ENCODE results near the gene PRSS50.

PRSS50 gene

DNA sequence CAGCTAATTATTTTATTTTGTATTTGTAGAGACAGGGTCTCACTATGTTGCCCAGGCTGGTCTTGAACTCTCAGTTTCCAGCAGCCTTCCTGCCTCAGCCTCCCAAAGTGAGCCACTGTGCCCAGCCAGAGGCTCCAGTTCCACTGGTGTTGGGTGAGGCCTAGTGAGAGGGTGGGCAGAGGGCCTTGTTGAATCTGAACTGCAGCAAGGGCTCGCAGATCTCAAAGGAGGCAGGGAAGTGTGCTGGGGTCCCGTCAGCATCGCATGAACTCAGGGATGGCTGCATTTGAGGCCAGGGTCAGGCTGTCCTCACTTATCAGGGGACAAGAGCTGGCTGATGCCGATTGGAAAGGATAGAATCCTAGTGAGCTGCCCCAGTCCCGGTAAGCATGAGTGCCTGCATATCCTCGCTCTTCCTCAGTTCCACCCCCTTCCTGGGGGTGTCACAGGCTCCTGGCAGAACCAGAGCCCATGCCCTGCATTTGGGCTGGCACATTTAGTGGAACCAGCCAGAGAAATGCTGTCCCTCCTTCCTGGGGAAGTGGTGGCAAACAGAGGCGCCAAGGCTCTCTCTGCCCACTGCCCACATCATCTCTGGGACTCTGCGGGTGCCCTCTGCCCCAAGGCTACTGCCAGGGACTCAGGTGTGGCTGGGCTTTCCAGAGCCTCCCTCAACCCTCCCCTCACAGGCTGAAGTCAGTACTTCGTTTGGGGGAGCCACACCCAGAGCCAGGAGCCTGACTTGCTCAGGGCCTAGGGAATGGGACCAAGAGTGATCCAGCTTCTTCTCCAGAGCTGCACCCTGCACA is 48.3 kb downstream of the PRSS50 start:
- DNase-seq: no peak

DNA sequence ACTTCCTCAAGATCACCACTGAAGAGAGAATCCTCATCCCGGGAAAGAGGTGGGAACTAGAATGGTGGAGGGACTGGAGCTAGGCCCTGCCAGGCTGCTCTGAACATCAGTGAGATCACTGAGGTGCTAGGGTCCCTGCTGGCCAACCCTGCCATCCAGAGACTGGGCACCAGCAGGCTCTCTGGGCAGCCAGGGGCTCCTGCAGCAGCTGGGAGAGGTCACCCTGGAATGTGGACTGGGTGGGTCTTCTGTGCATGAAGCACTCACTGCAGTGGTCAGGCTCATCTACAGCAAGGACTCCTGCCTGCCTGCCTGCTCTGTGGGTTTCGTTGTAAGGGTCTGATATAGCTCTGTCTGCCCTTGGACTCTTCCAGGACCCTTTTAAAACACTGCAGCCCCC is 49.1 kb downstream of the PRSS50 start:
- DNase-seq: no peak

DNA sequence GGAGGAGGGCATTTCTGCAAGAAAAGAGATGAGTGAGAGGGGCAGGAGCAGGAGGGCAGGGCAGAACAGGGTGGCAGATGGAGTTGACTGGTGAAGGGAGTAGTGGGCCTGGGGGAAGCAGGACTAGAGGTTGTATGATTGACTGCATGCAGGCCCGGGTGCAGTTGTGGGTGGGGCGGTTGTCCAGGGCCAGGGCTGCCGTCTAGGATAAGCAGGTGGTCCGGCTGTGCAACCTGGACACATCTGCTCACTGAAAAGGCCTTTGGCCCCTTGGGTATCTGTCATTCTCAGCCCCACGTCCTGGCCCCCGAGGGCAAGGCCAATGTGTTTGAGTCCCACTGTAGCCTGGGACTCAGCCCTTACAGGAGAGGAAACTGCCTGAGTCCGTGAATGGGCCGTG is 49.6 kb downstream of the PRSS50 start:
- no peak for DNase-seq

DNA sequence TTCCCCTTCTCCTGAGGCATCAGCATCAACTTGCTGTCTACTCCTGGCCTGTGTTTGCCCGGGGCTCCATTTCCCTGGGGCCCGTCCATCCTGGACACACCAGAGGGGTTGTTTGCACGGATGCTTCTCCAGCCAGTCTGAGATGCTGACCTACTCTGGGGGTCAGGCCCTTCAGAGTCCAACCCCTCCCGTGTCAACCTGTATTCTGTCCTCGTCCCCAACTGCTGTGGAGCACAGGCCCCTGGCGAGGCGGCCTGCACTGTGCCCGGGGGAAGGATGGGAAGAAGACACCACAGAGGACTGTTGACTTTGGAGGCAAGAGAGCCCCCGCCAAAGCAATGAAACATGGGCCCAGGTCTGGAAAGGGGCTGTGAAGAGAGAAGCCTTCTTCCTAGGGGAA is 50.0 kb downstream of the PRSS50 start:
- DNase-seq: no peak

DNA sequence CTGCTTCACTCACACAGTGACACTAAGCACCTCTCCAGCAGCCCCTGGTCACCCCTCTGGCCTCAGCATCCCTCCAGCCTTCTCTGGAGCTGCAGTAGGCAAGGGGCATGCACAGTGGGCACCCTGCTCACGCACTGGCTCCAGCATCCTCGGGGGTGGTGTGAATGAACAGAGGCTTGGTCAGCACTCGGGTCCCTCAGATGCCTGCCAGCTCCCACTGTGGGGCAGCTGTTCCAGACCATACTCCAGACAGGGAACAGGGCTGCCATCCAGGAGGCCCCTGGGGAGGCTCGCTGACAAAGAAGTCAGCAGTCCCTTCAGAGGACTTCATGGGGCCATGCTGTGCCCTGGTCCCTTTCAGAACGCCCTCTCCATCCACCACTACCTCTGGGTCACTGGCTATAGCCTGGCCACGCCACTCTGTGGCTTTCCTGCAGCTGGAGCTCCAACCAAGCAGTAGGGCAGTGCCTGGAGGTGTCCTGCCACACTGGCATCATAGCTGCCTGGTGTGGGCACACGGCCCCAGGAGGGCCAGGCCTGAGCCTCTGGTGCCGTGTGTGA is 50.5 kb downstream of the PRSS50 start:
- DNase-seq: no peak

DNA sequence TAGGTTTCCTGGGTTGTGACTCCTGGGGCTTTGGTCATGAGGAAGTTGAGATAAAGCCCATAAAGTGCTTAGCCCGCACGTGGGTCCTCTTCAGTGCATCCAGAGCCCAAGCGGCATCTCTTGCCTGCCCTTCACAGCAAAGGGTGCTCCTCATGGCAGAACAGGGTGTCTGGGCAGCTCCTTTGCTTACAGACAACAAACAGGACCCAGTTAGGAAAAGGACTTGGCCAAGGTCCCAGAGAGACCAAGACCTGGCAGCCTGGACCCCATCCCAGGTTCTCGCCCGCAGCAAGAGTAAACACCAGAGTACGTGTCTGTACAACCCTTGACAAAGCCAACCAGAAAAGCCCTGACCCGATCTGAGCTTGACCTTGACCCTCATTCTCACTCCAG is 51.2 kb downstream of the PRSS50 start:
- no peak for DNase-seq

DNA sequence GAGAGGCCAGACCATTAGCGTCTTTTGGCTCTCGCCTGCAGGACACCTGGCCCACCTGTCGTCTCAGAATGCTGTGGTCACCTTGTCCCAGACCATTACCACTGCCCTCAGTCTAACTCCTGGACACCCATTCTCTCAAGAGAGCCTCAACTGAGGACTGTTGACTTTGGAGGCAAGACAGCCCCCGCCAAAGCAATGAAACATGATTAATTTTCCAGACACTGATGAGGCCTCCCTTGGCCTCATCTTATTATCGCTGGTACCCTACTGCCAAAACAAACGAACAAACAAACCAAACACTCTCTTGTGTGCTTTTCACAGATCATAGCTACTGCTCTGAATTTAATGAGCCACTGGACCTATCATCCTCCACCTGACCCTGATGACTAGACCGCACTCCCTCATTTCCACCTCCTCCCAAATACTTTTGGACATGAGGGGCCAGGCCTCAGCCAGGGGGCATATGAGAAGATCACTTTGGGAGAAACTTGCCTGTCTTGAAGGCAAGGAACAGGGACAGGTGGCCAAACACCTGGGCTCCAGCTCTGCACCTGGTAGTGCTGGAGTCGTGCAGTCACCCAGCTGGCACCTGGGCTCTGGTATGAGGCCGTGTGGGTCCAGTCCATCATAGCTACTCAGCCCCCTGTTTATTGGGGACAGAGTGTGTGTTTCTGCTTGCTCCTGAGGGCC is 51.8 kb downstream of the PRSS50 start:
- DNase-seq: no peak

DNA sequence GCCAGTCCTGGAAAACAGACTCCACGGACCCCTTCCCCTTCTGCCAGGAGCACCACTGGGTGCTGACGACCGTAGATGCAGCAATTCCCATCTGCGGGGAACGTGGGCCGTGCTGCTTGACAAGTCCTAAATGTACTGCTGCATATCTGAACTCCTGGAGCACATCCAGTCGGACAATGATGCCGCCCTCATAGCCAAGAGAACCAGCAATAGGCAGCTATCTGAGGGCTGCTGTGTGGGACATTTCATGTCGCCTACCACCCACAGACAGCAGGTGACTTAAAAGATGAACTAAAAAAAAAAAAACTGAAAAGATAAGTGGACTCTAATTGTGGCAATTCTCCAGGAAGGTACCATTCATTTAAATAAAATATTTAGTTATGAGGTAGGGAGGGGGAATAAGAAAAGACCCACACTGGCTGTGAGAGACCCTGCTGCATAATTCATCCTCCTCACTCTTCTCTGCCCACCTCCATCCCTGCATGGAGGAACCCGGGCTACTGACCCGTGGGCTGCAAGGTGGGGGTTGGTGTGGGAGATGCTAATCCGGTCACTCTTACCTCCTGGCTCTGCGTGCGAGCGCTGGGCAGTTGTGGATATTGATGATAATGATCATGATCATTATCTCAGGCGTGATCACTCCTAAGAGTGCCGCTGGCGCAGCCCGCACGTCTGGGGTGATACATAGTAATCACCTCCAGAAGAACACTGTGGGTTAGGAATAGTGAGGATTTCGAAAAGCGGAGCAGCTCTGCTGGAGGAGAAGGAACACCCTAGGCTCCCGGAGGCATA is 52.5 kb downstream of the PRSS50 start:
- no peak for DNase-seq

DNA sequence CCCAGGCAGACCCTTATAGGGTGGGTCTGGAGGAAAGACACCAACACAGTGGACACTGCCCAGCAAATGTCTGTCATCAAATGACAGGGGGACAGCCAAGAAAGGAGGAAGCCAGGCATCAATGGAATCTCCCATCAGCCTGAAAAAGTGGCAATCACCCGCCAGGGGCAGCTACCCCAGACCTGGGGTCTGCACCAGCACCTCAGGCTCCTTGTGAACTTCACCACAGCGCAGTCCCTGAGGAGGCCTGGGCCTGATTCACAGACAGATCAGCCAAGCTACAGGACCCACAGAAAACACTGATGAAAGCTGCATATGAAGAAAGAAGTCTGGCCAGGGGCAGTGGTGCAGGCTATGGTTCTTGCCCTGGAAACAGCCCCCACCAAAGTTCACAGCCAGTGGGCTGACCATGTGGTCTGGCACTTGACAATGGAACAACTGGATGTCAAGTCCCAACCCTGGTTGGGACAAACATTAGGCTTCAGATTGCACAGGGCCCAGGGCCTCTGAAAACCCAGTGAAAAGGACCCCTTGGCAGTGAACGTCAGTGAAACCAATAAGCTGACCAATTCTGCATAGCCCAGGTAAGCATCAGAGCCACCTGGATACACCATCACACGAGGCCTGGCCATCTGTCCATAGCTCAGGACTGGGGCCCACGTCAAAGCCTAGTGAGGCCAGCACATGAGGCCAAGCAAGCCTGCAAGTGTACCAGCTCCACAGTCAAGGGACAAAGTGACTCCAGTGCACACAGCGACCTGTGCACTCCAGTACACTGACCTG is 53.3 kb downstream of the PRSS50 start:
- DNase-seq: no peak

DNA sequence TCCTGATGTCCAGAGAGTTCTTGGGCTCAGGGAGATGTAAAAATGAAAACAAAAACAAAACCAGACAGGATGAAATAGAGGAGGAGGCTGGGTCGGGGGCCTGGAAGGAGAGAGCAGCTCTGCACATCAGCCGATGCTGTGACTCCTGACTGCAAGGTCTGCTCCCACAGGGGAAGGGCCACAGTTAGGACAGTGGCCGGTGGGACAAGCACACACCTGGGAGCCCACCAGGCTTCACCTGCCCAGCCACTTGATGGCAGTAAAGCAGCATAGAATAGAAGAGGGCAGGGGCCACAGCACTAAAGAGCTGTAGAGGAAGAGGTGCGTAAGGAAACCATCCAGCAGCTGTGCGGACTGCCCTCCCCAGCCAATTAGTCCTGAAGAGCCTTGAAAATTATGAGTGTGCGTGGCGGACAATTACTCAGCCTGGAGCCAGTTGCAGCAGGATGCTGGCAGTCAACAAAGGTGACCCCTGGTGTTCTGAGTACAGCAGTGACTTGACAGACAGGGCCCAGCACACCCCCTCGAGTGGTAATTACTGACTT is 54.0 kb downstream of the PRSS50 start:
- no peak for DNase-seq

DNA sequence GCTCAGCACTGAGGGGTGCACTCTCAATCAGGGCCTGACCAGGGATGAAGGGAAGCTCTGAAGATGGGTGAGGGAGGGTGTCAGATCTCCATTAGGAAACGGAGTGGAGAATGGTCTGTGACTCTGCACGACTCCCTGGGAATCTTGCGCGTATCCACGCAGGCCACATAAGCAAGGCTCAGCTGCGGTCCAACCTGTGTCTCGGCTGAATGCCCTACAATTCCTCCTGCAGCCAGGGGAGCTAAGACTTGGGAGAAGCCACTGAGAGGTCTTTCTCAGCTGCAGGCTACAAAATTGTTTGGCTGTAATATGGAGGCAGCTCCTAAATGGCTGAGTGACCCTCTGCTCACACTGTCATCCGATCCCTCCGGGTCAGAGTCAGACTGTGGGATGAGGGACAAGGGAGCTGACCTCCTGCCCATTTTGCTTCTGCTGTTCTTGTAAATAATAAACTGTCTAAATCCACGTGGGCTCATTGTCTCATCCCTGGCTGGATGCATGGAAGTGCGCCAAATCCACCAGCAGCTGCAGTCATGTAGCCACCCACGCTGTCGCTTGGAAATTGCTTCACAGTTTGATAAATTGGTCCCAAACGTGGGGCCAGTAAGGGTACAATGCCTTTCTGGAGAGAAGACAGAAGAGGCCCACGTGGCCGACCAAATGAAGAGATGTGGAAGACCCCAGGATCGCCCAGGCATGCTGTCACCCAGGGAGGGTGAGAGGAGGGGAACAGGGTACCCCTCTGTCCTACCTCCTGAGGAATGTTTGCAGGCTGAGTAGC is 54.7 kb downstream of the PRSS50 start:
- DNase-seq: no peak

Measured in bone marrow (tissue), 2 donors.